ENCODE measurements around the gene TBC1D24.
"Not testable (repeated sequence)": the region's sequence is repeated elsewhere in the genome, so short reads cannot be mapped to it uniquely, and the experiment has no call there.

The TBC1D24 gene

GRCh38 chr16:2533912-2534311 is 59.0 kb downstream of the TBC1D24 start:
- DNase-seq: no peak

GRCh38 chr16:2534335-2534734 is 59.4 kb downstream of the TBC1D24 start:
- DNase-seq: not testable (repeated sequence)

GRCh38 chr16:2535625-2536013 is 60.7 kb downstream of the TBC1D24 start:
- DNase-seq: no peak

- DNase-seq: peak; percentile 81
Measured at GRCh38 chr16:2537451-2538379, 62.8 kb downstream of the TBC1D24 start, which contains the start of gene PDPK1. PDPK1 (plus strand) TSS chr16:2538021; CDS start chr16:2538113, 92 bp downstream.

- DNase-seq: not testable (repeated sequence)
Measured at GRCh38 chr16:2539192-2539844, 64.4 kb downstream of the TBC1D24 start.

GRCh38 chr16:2539845-2540458 is 65.0 kb downstream of the TBC1D24 start:
- not testable (repeated sequence) for DNase-seq

GRCh38 chr16:2540912-2541311 is 66.0 kb downstream of the TBC1D24 start:
- DNase-seq: not testable (repeated sequence)

- DNase-seq: not testable (repeated sequence)
Measured at GRCh38 chr16:2541409-2541808, 66.5 kb downstream of the TBC1D24 start.

GRCh38 chr16:2543771-2544170 is 68.8 kb downstream of the TBC1D24 start:
- not testable (repeated sequence) for DNase-seq

- not testable (repeated sequence) for DNase-seq
Measured at GRCh38 chr16:2550283-2550878, 75.5 kb downstream of the TBC1D24 start.

- DNase-seq: not testable (repeated sequence)
Measured at GRCh38 chr16:2551420-2551889, 76.5 kb downstream of the TBC1D24 start.

GRCh38 chr16:2554709-2555425 is 79.9 kb downstream of the TBC1D24 start:
- DNase-seq: not testable (repeated sequence)

Measured in DMS 273 treated with DMSO at 0.1 percent for 48 hours (cell line).